ENCODE data around the gene USP2.

USP2 gene

DNA sequence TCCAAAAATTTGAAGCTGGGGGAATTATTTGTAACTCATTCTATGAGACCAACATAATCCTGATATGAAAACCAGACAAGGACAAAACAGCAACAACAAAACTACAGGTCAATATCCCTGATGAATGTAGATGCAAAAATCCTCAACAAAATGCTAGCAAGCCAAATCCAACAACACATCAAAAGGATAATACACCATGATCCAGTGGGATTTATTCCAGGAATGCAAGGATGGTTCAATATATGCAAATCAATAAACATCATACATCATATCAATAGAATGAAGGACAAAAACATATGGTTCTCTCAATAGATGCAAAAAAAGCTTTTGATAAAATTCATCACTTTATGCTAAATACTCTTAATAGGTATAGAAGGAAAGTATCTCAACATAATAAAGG is 19.4 kb upstream of the USP2 start:
- Histone ChIP-seq H3K27ac (no peak overlapping the region), H3K9me3 (peaks cover 8% of the 10 kb centered on the region), H3K4me1 (ENCODE audit: control insufficient read depth in 1 of 2, insufficient read depth in 1 of 2, low read depth in 1 of 2, low read length in 1 of 2) (no peaks in the 10 kb centered on the region), H3K4me3 (ENCODE audit: low read depth in 1 of 2, low read length in 1 of 2) (no peak overlapping the region), H3K27me3 (peaks cover 14% of the 10 kb centered on the region), H3K36me3 (no peaks in the 10 kb centered on the region)
- TF ChIP-seq, protein P1, sequence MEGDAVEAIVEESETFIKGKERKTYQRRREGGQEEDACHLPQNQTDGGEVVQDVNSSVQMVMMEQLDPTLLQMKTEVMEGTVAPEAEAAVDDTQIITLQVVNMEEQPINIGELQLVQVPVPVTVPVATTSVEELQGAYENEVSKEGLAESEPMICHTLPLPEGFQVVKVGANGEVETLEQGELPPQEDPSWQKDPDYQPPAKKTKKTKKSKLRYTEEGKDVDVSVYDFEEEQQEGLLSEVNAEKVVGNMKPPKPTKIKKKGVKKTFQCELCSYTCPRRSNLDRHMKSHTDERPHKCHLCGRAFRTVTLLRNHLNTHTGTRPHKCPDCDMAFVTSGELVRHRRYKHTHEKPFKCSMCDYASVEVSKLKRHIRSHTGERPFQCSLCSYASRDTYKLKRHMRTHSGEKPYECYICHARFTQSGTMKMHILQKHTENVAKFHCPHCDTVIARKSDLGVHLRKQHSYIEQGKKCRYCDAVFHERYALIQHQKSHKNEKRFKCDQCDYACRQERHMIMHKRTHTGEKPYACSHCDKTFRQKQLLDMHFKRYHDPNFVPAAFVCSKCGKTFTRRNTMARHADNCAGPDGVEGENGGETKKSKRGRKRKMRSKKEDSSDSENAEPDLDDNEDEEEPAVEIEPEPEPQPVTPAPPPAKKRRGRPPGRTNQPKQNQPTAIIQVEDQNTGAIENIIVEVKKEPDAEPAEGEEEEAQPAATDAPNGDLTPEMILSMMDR (IDR thresholded peaks at IDR 0.05), result no peak

DNA sequence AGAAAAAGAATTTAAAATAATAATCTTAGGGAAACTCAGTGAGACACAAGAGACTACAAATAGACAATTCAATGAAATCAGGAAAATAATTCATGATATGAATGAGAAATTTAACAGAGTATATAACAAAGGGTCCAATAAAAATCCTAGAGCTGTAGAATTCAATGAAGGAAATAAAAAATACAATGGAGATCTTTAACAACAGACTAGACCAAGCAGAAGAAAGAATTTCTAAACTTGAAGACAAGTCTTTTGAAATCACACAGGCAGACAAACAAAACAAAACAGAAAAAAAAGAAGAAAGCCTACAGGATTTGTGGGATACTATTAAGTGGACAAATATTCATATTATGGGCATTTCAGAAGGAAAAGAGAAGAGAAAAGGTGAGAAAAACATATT is 16.2 kb upstream of the USP2 start:
- no peak overlapping the region for H3K27ac ChIP-seq
- H3K4me1 ChIP-seq (ENCODE audit: control insufficient read depth in 1 of 2, insufficient read depth in 1 of 2, low read depth in 1 of 2, low read length in 1 of 2), result no peaks in the 10 kb centered on the region
- H3K27me3 ChIP-seq, result peaks cover 38% of the 10 kb centered on the region
- peaks cover 8% of the 10 kb centered on the region for H3K9me3 ChIP-seq
- no peak overlapping the region for H3K4me3 ChIP-seq (ENCODE audit: low read depth in 1 of 2, low read length in 1 of 2)
- TF ChIP-seq, protein P1 (IDR thresholded peaks at IDR 0.05), result no peak
- H3K36me3 ChIP-seq, result no peaks in the 10 kb centered on the region

DNA sequence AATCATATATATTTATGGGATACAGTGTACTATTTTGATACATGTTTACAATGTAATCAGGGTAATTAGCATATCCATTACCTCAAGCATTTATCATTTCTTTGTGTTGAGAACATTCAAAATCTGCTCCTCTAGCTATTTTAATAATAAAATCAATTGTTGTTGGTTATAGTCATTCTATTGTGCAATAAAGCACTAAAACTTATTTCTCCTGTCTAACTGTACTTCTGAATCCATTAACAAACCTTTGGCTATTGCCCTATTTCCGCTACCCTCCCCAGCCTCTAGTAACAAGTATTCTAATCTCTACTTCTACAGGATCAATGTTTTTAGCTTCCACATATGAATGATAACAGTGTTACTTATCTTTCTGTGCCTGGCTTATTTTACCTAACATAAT is 15.3 kb upstream of the USP2 start:
- Histone ChIP-seq H3K4me3 (ENCODE audit: low read depth in 1 of 2, low read length in 1 of 2) (no peak overlapping the region), H3K9me3 (peaks cover 8% of the 10 kb centered on the region), H3K27me3 (peaks cover 42% of the 10 kb centered on the region), H3K36me3 (no peaks in the 10 kb centered on the region), H3K27ac (no peak overlapping the region), H3K4me1 (ENCODE audit: control insufficient read depth in 1 of 2, insufficient read depth in 1 of 2, low read depth in 1 of 2, low read length in 1 of 2) (no peaks in the 10 kb centered on the region)
- TF ChIP-seq, protein P1 (IDR thresholded peaks at IDR 0.05), result no peak

DNA sequence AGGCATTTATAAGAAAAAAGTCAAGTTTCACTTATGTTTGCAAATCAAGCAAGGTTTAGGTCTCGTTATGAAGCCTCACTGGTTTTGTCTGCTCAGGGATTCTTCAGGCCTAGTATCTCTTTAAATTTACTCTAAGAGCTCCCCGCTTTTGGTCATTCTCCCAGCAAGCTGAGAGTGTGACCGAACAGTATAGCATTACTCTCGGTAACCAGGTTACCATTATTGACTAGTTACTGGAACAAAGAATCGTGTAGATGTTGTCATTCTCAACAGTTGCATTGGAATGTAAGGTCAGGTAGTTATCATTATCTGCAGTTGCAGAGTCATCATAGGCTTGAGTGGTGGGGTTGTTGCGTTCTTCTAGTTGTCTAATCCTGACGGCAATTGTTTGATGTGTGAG is 9.8 kb upstream of the USP2 start:
- Histone ChIP-seq H3K9me3 (no peaks in the 10 kb centered on the region), H3K27ac (no peak overlapping the region)
- TF ChIP-seq, protein P1 (IDR thresholded peaks at IDR 0.05), result no peak

DNA sequence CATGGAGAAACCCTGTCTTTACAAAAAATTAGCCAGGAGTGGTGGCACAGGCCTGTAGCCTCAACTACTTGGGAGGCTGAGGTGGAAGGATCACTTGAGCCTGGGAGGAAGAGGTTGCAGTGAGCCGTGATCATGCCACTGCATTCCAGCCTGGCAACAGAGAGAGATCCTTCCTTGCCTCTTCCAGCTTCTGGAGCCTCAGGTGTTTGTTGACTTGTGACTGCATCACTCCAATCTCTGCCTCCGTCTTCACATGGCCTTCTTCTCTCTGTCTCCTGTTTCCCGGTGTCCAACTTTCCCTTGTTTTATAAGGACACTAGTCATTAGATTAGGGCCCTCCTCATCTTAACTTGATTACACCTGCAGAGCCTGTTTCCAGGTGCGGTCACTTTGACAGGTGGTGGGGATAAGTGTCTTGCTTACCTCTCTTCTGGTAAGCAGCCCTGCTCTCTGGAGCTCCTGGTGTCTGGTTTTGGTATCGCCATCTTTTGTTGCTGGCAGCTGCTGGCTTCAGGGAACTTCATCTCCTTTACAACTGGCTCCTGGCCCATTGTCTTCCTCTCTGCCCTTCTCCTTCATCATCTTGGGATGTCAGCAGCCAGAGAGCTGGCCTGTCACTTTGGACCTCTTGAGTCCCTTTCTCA is 8.2 kb upstream of the USP2 start:
- no peaks in the 10 kb centered on the region for H3K36me3 ChIP-seq
- H3K9me3 ChIP-seq, result no peaks in the 10 kb centered on the region
- peaks cover 38% of the 10 kb centered on the region for H3K27me3 ChIP-seq
- TF ChIP-seq, protein P1 (IDR thresholded peaks at IDR 0.05), result no peak
- H3K4me1 ChIP-seq (ENCODE audit: control insufficient read depth in 1 of 2, insufficient read depth in 1 of 2, low read depth in 1 of 2, low read length in 1 of 2), result no peaks in the 10 kb centered on the region
- no peak overlapping the region for H3K4me3 ChIP-seq (ENCODE audit: low read depth in 1 of 2, low read length in 1 of 2)
- H3K27ac ChIP-seq, result no peak overlapping the region

More for the DNA sequence above, 9.8 kb upstream of the USP2 start:
- Histone ChIP-seq H3K27me3 (peaks cover 31% of the 10 kb centered on the region), H3K36me3 (no peaks in the 10 kb centered on the region), H3K4me1 (ENCODE audit: control insufficient read depth in 1 of 2, insufficient read depth in 1 of 2, low read depth in 1 of 2, low read length in 1 of 2) (no peaks in the 10 kb centered on the region), H3K4me3 (ENCODE audit: low read depth in 1 of 2, low read length in 1 of 2) (no peak overlapping the region)
